Measurements from ENCODE around the gene NEK11. TPM values are rescaled to one million over a fixed set of nuclear protein-coding genes. Genes with fewer than 3 reads are reported as not detected.

The NEK11 gene
- total RNA-seq, 1 experiment from 2014 or later, result 1.5 TPM

GRCh38 chr3:131239267-131239666 is 212.6 kb downstream of the NEK11 start:
- Histone ChIP-seq H3K27me3 (ENCODE audit: control insufficient read depth, insufficient read depth, low read length) (no peaks in the 10 kb centered on the region), H3K36me3 (replicated peaks; ENCODE audit: control insufficient read depth, insufficient read depth, low read length) (no peaks in the 10 kb centered on the region), H3K4me3 (ENCODE audit: insufficient read depth, low read depth, low read length) (no peak overlapping the region)
- no peak for DNase-seq

GRCh38 chr3:131242201-131242600 is 215.5 kb downstream of the NEK11 start:
- Histone ChIP-seq H3K4me3 (ENCODE audit: insufficient read depth, low read depth, low read length) (no peak overlapping the region), H3K27me3 (ENCODE audit: control insufficient read depth, insufficient read depth, low read length) (no peaks in the 10 kb centered on the region), H3K36me3 (replicated peaks; ENCODE audit: control insufficient read depth, insufficient read depth, low read length) (no peaks in the 10 kb centered on the region)
- no peak for DNase-seq

GRCh38 chr3:131250466-131250865 is 223.8 kb downstream of the NEK11 start:
- no peak for DNase-seq
- Histone ChIP-seq H3K27me3 (ENCODE audit: control insufficient read depth, insufficient read depth, low read length) (no peaks in the 10 kb centered on the region), H3K36me3 (replicated peaks; ENCODE audit: control insufficient read depth, insufficient read depth, low read length) (no peaks in the 10 kb centered on the region), H3K4me3 (ENCODE audit: insufficient read depth, low read depth, low read length) (no peak overlapping the region)

- no peak for DNase-seq
- Histone ChIP-seq H3K4me3 (ENCODE audit: insufficient read depth, low read depth, low read length) (no peak overlapping the region), H3K36me3 (replicated peaks; ENCODE audit: control insufficient read depth, insufficient read depth, low read length) (no peaks in the 10 kb centered on the region), H3K27me3 (ENCODE audit: control insufficient read depth, insufficient read depth, low read length) (no peaks in the 10 kb centered on the region)
Observed at GRCh38 chr3:131260525-131260924, 233.8 kb downstream of the NEK11 start.

GRCh38 chr3:131261104-131261503 is 234.4 kb downstream of the NEK11 start:
- Histone ChIP-seq H3K27me3 (ENCODE audit: control insufficient read depth, insufficient read depth, low read length) (no peaks in the 10 kb centered on the region), H3K36me3 (replicated peaks; ENCODE audit: control insufficient read depth, insufficient read depth, low read length) (no peaks in the 10 kb centered on the region), H3K4me3 (ENCODE audit: insufficient read depth, low read depth, low read length) (no peak overlapping the region)
- DNase-seq, result no peak

GRCh38 chr3:131275556-131275955 is 248.9 kb downstream of the NEK11 start:
- Histone ChIP-seq H3K27me3 (ENCODE audit: control insufficient read depth, insufficient read depth, low read length) (no peaks in the 10 kb centered on the region), H3K4me3 (ENCODE audit: insufficient read depth, low read depth, low read length) (no peak overlapping the region), H3K36me3 (replicated peaks; ENCODE audit: control insufficient read depth, insufficient read depth, low read length) (no peaks in the 10 kb centered on the region)
- no peak for DNase-seq

- no peak for DNase-seq
- Histone ChIP-seq H3K4me3 (ENCODE audit: insufficient read depth, low read depth, low read length) (no peak overlapping the region), H3K27me3 (ENCODE audit: control insufficient read depth, insufficient read depth, low read length) (no peaks in the 10 kb centered on the region), H3K36me3 (replicated peaks; ENCODE audit: control insufficient read depth, insufficient read depth, low read length) (no peaks in the 10 kb centered on the region)
Observed at GRCh38 chr3:131277836-131278497, 251.3 kb downstream of the NEK11 start.

GRCh38 chr3:131279577-131279976 is 252.9 kb downstream of the NEK11 start:
- no peaks in the 10 kb centered on the region for H3K27me3 ChIP-seq (ENCODE audit: control insufficient read depth, insufficient read depth, low read length)
- no peak for DNase-seq
- H3K36me3 ChIP-seq (replicated peaks; ENCODE audit: control insufficient read depth, insufficient read depth, low read length), result no peaks in the 10 kb centered on the region
- no peak overlapping the region for H3K4me3 ChIP-seq (ENCODE audit: insufficient read depth, low read depth, low read length)

GRCh38 chr3:131282379-131282778 is 255.7 kb downstream of the NEK11 start:
- Histone ChIP-seq H3K36me3 (replicated peaks; ENCODE audit: control insufficient read depth, insufficient read depth, low read length) (no peaks in the 10 kb centered on the region), H3K4me3 (ENCODE audit: insufficient read depth, low read depth, low read length) (no peak overlapping the region), H3K27me3 (ENCODE audit: control insufficient read depth, insufficient read depth, low read length) (no peaks in the 10 kb centered on the region)
- no peak for DNase-seq

GRCh38 chr3:131282967-131283366 is 256.3 kb downstream of the NEK11 start:
- Histone ChIP-seq H3K4me3 (ENCODE audit: insufficient read depth, low read depth, low read length) (no peak overlapping the region), H3K36me3 (replicated peaks; ENCODE audit: control insufficient read depth, insufficient read depth, low read length) (no peaks in the 10 kb centered on the region), H3K27me3 (ENCODE audit: control insufficient read depth, insufficient read depth, low read length) (no peaks in the 10 kb centered on the region)
- DNase-seq, result no peak

GRCh38 chr3:131283862-131284261 is 257.2 kb downstream of the NEK11 start:
- DNase-seq, result no peak
- Histone ChIP-seq H3K4me3 (ENCODE audit: insufficient read depth, low read depth, low read length) (no peak overlapping the region), H3K27me3 (ENCODE audit: control insufficient read depth, insufficient read depth, low read length) (no peaks in the 10 kb centered on the region), H3K36me3 (replicated peaks; ENCODE audit: control insufficient read depth, insufficient read depth, low read length) (no peaks in the 10 kb centered on the region)

GRCh38 chr3:131284302-131284701 is 257.6 kb downstream of the NEK11 start:
- Histone ChIP-seq H3K4me3 (ENCODE audit: insufficient read depth, low read depth, low read length) (no peak overlapping the region), H3K36me3 (replicated peaks; ENCODE audit: control insufficient read depth, insufficient read depth, low read length) (no peaks in the 10 kb centered on the region), H3K27me3 (ENCODE audit: control insufficient read depth, insufficient read depth, low read length) (no peaks in the 10 kb centered on the region)
- no peak for DNase-seq

- H3K36me3 ChIP-seq (replicated peaks; ENCODE audit: control insufficient read depth, insufficient read depth, low read length), result no peaks in the 10 kb centered on the region
- no peak overlapping the region for H3K4me3 ChIP-seq (ENCODE audit: insufficient read depth, low read depth, low read length)
- DNase-seq, result no peak
- no peaks in the 10 kb centered on the region for H3K27me3 ChIP-seq (ENCODE audit: control insufficient read depth, insufficient read depth, low read length)
Observed at GRCh38 chr3:131285456-131285855, 258.8 kb downstream of the NEK11 start.

GRCh38 chr3:131299836-131300235 is 273.2 kb downstream of the NEK11 start:
- DNase-seq, result no peak
- H3K36me3 ChIP-seq (replicated peaks; ENCODE audit: control insufficient read depth, insufficient read depth, low read length), result no peaks in the 10 kb centered on the region
- H3K27me3 ChIP-seq (ENCODE audit: control insufficient read depth, insufficient read depth, low read length), result no peaks in the 10 kb centered on the region
- H3K4me3 ChIP-seq (ENCODE audit: insufficient read depth, low read depth, low read length), result no peak overlapping the region

GRCh38 chr3:131303848-131304247 is 277.2 kb downstream of the NEK11 start:
- DNase-seq, result no peak
- no peaks in the 10 kb centered on the region for H3K27me3 ChIP-seq (ENCODE audit: control insufficient read depth, insufficient read depth, low read length)
- H3K4me3 ChIP-seq (ENCODE audit: insufficient read depth, low read depth, low read length), result no peak overlapping the region
- no peaks in the 10 kb centered on the region for H3K36me3 ChIP-seq (replicated peaks; ENCODE audit: control insufficient read depth, insufficient read depth, low read length)

- H3K4me3 ChIP-seq (ENCODE audit: insufficient read depth, low read depth, low read length), result no peak overlapping the region
- no peaks in the 10 kb centered on the region for H3K36me3 ChIP-seq (replicated peaks; ENCODE audit: control insufficient read depth, insufficient read depth, low read length)
- DNase-seq, result no peak
- H3K27me3 ChIP-seq (ENCODE audit: control insufficient read depth, insufficient read depth, low read length), result no peaks in the 10 kb centered on the region
Observed at GRCh38 chr3:131304890-131305289, 278.2 kb downstream of the NEK11 start.

Data from H7 (cell line).